ENCODE results near the gene TNFSF11. TPM values are rescaled to one million over a fixed set of nuclear protein-coding genes. Genes with fewer than 3 reads are reported as not detected.

The TNFSF11 gene
- total RNA-seq, 4 donors from 2014 or later = 0.14 TPM; not detected in 3

- intact Hi-C loops (cut with DNase I; ENCODE audit: low total_unique reads) = no loop called here
- H3K9me3 ChIP-seq = no peaks in the 10 kb centered on the region
- no peak overlapping the region for H3K4me3 ChIP-seq
- TF ChIP-seq CTCF (IDR thresholded peaks at IDR 0.05) = no peak
- no peak for TF ChIP-seq POLR2A (IDR thresholded peaks at IDR 0.05)
- H3K27me3 ChIP-seq = no peaks in the 10 kb centered on the region
- H3K27ac ChIP-seq = no peak overlapping the region
- no peaks in the 10 kb centered on the region for H3K36me3 ChIP-seq
- no peak for DNase-seq
- H3K4me1 ChIP-seq = no peaks in the 10 kb centered on the region
These were observed 59.5 kb downstream of the TNFSF11 start for GRCh38 chr13:42633495-42633894.

GRCh38 chr13:42638101-42638500, 64.1 kb downstream of the TNFSF11 start:
- Histone ChIP-seq H3K27me3 (no peaks in the 10 kb centered on the region), H3K4me1 (no peaks in the 10 kb centered on the region), H3K27ac (no peak overlapping the region), H3K36me3 (no peaks in the 10 kb centered on the region), H3K9me3 (no peaks in the 10 kb centered on the region), H3K4me3 (no peak overlapping the region)
- intact Hi-C loops (cut with DNase I; ENCODE audit: low total_unique reads) = no loop called here
- TF ChIP-seq CTCF (IDR thresholded peaks at IDR 0.05) (no peak), POLR2A (IDR thresholded peaks at IDR 0.05) (no peak)
- no peak for DNase-seq

- no peak for DNase-seq
- H3K4me1 ChIP-seq = no peaks in the 10 kb centered on the region
- H3K36me3 ChIP-seq = no peaks in the 10 kb centered on the region
- no peak overlapping the region for H3K4me3 ChIP-seq
- no peaks in the 10 kb centered on the region for H3K27me3 ChIP-seq
- no peak overlapping the region for H3K27ac ChIP-seq
- intact Hi-C loops (cut with DNase I; ENCODE audit: low total_unique reads) = no loop called here
- TF ChIP-seq POLR2A (IDR thresholded peaks at IDR 0.05) = no peak
- H3K9me3 ChIP-seq = no peaks in the 10 kb centered on the region
These were observed 64.9 kb downstream of the TNFSF11 start for GRCh38 chr13:42638886-42639285.

GRCh38 chr13:42643076-42643475, 69.1 kb downstream of the TNFSF11 start:
- Histone ChIP-seq H3K36me3 (no peaks in the 10 kb centered on the region), H3K4me3 (no peak overlapping the region), H3K27ac (no peak overlapping the region), H3K27me3 (no peaks in the 10 kb centered on the region), H3K4me1 (no peaks in the 10 kb centered on the region), H3K9me3 (no peaks in the 10 kb centered on the region)
- intact Hi-C loops (cut with DNase I; ENCODE audit: low total_unique reads) = no loop called here
- DNase-seq = no peak
- TF ChIP-seq POLR2A (IDR thresholded peaks at IDR 0.05) (no peak), CTCF (IDR thresholded peaks at IDR 0.05) (no peak)

GRCh38 chr13:42644841-42645240, 70.9 kb downstream of the TNFSF11 start:
- no peak for DNase-seq
- no peaks in the 10 kb centered on the region for H3K9me3 ChIP-seq
- intact Hi-C loops (cut with DNase I; ENCODE audit: low total_unique reads) = no loop called here
- no peaks in the 10 kb centered on the region for H3K4me1 ChIP-seq
- no peaks in the 10 kb centered on the region for H3K27me3 ChIP-seq
- no peak overlapping the region for H3K27ac ChIP-seq
- H3K4me3 ChIP-seq = no peak overlapping the region
- no peaks in the 10 kb centered on the region for H3K36me3 ChIP-seq
- TF ChIP-seq POLR2A (IDR thresholded peaks at IDR 0.05) (no peak), CTCF (IDR thresholded peaks at IDR 0.05) (no peak)

- Histone ChIP-seq H3K27ac (no peak overlapping the region), H3K4me1 (no peaks in the 10 kb centered on the region), H3K9me3 (no peaks in the 10 kb centered on the region), H3K27me3 (no peaks in the 10 kb centered on the region), H3K4me3 (no peak overlapping the region), H3K36me3 (no peaks in the 10 kb centered on the region)
- intact Hi-C loops (cut with DNase I; ENCODE audit: low total_unique reads) = no loop called here
- TF ChIP-seq POLR2A (IDR thresholded peaks at IDR 0.05) = no peak
- TF ChIP-seq CTCF (IDR thresholded peaks at IDR 0.05) = no peak
- no peak for DNase-seq
These were observed 71.8 kb downstream of the TNFSF11 start for GRCh38 chr13:42645717-42646116.

All from uterus (tissue), 4 donors.